ENCODE measurements around the gene NSF. TPM values are rescaled to one million over a fixed set of nuclear protein-coding genes. Genes with fewer than 3 reads are reported as not detected.
"Not testable (repeated sequence)": the region's sequence is repeated elsewhere in the genome, so short reads cannot be mapped to it uniquely, and the experiment has no call there.

Gene NSF
- total RNA-seq, 4 donors from 2014 or later, result 12.9 to 40.1 (median 26.3) TPM

DNA sequence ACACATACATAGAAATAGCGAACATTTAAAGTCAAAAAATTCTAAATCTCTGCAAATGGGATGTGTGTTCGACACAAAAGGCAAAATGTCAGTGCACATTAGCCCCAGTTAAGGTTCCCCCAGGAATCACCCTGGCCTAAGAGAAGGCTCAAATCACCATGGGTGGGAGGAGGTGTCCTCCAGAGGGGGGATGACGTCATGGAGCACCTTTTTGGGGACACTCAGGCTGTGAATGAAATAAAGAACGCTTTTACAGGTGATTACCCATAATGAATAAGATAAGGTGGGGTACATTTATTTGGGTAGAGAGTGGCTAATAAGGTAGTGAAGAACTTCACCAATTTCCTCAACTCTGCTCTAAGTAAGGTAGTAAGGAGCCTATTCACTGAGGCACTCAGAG is 201.6 kb downstream of the NSF start:
- H3K27me3 ChIP-seq, result no peaks in the 10 kb centered on the region
- H3K9me3 ChIP-seq, result no peaks in the 10 kb centered on the region
- TF ChIP-seq, protein P1, sequence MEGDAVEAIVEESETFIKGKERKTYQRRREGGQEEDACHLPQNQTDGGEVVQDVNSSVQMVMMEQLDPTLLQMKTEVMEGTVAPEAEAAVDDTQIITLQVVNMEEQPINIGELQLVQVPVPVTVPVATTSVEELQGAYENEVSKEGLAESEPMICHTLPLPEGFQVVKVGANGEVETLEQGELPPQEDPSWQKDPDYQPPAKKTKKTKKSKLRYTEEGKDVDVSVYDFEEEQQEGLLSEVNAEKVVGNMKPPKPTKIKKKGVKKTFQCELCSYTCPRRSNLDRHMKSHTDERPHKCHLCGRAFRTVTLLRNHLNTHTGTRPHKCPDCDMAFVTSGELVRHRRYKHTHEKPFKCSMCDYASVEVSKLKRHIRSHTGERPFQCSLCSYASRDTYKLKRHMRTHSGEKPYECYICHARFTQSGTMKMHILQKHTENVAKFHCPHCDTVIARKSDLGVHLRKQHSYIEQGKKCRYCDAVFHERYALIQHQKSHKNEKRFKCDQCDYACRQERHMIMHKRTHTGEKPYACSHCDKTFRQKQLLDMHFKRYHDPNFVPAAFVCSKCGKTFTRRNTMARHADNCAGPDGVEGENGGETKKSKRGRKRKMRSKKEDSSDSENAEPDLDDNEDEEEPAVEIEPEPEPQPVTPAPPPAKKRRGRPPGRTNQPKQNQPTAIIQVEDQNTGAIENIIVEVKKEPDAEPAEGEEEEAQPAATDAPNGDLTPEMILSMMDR (IDR thresholded peaks at IDR 0.05), result no peak
- no peak for TF ChIP-seq POLR2A (IDR thresholded peaks at IDR 0.05)
- DNase-seq, result no peak
- H3K27ac ChIP-seq, result no peak overlapping the region
- H3K36me3 ChIP-seq, result no peaks in the 10 kb centered on the region
- H3K4me1 ChIP-seq, result no peaks in the 10 kb centered on the region
- H3K4me3 ChIP-seq, result no peak overlapping the region
- intact Hi-C loops (cut with DNase I; ENCODE audit: low total_unique reads), result no loop called here

GRCh38 chr17:46793023-46793422 is 202.6 kb downstream of the NSF start:
- not testable (repeated sequence) for H3K27me3 ChIP-seq, H3K36me3 ChIP-seq

GRCh38 chr17:46793541-46793940 is 203.1 kb downstream of the NSF start:
- Histone ChIP-seq H3K4me1 (no peaks in the 10 kb centered on the region), H3K27ac (no peak overlapping the region), H3K36me3 (no peaks in the 10 kb centered on the region), H3K27me3 (no peaks in the 10 kb centered on the region), H3K4me3 (no peak overlapping the region), H3K9me3 (no peaks in the 10 kb centered on the region)
- no peak for DNase-seq
- no peak for TF ChIP-seq POLR2A (IDR thresholded peaks at IDR 0.05)
- TF ChIP-seq, protein P1 (IDR thresholded peaks at IDR 0.05), result no peak
- intact Hi-C loops (cut with DNase I; ENCODE audit: low total_unique reads), result no loop called here

More at GRCh38 chr17:46793023-46793422, 202.6 kb downstream of the NSF start:
- H3K9me3 ChIP-seq; H3K4me3 ChIP-seq; intact Hi-C loops (cut with DNase I; ENCODE audit: low total_unique reads); H3K4me1 ChIP-seq; DNase-seq; H3K27ac ChIP-seq: not testable (repeated sequence)

DNA sequence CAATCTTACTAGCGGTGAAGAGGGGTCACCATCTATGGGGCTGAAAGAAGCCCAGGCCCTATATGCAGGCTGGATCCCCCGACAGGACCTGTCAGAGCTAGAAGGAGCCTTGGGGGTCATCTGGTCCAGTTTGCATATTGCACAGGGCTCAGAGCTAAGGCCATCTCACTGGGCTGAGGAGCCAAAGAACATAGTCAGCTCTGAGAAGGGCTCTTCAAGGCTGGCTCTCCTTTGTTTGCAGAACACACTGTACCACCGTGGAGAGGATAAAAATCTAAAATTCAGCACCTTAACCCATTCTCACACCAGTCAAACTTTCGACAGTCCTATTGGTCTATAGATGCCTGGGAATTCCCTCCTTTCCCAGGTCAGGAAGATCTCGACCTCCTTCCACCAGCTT is 203.8 kb downstream of the NSF start:
- TF ChIP-seq POLR2A (IDR thresholded peaks at IDR 0.05), result no peak
- TF ChIP-seq, protein P1 (IDR thresholded peaks at IDR 0.05), result no peak
- intact Hi-C loops (cut with DNase I; ENCODE audit: low total_unique reads), result no loop called here
- DNase-seq, result no peak
- no peaks in the 10 kb centered on the region for H3K36me3 ChIP-seq
- H3K9me3 ChIP-seq, result no peaks in the 10 kb centered on the region
- no peak overlapping the region for H3K27ac ChIP-seq
- H3K4me1 ChIP-seq, result no peaks in the 10 kb centered on the region
- no peaks in the 10 kb centered on the region for H3K27me3 ChIP-seq
- no peak overlapping the region for H3K4me3 ChIP-seq

DNA sequence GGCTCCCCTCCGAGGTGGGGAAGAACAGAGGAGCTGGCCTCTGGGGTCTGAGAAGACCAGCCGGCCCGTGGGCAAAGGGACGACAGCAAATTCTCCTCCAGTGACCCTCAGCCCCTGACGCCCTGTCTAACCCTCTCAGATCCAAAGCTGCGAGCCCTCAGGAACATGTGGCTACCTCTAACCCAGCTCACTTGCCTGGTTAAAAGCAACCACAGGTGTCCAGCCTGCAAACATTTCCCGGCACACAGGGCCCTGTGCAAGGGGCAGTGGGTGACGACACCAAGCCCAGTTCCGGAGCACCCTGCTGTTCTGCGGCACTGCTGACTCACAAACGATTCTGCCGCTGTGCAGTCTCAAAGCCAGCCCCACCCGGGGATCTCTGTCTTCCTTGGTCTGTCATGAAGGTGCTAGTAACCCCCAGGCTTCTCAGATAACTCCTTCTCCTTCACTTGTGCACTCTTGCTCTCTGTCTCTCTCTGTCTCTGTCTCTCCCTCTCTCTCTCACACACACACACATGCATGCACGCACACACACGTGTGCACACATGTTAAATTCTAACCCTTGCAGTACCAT is 205.0 kb downstream of the NSF start:
- no peak for DNase-seq
- Histone ChIP-seq H3K4me1 (no peaks in the 10 kb centered on the region), H3K4me3 (no peak overlapping the region), H3K9me3 (no peaks in the 10 kb centered on the region), H3K36me3 (no peaks in the 10 kb centered on the region), H3K27me3 (no peaks in the 10 kb centered on the region), H3K27ac (no peak overlapping the region)
- intact Hi-C loops (cut with DNase I; ENCODE audit: low total_unique reads), result no loop called here
- no peak for TF ChIP-seq POLR2A (IDR thresholded peaks at IDR 0.05)
- TF ChIP-seq, protein P1 (IDR thresholded peaks at IDR 0.05), result no peak

DNA sequence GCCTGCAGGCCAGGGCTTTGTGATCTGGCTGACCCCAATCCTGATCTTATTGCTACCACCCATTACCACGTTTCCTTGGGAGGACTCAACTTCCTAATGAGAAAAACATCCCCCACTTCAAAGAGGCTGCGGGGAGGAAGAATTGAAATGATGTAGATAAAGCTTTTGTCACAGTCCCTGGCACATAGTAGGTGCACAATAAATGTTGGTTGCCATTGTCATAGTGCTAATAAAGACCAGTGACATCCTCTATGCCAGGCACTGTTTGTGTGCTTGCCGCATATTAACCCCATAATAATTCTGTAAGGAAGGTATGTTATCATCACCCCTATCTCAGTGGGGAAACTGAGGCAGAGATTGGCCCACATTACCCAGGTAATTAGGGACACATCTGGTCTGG is 205.6 kb downstream of the NSF start:
- DNase-seq, result no peak
- Histone ChIP-seq H3K4me3 (no peak overlapping the region), H3K27me3 (no peaks in the 10 kb centered on the region), H3K27ac (no peak overlapping the region), H3K4me1 (no peaks in the 10 kb centered on the region), H3K9me3 (no peaks in the 10 kb centered on the region), H3K36me3 (no peaks in the 10 kb centered on the region)
- intact Hi-C loops (cut with DNase I; ENCODE audit: low total_unique reads), result no loop called here
- TF ChIP-seq, protein P1 (IDR thresholded peaks at IDR 0.05), result no peak
- TF ChIP-seq POLR2A (IDR thresholded peaks at IDR 0.05), result no peak

Measured in uterus (tissue), 4 donors.